ENCODE data around the gene BAG3.

The BAG3 gene

DNA sequence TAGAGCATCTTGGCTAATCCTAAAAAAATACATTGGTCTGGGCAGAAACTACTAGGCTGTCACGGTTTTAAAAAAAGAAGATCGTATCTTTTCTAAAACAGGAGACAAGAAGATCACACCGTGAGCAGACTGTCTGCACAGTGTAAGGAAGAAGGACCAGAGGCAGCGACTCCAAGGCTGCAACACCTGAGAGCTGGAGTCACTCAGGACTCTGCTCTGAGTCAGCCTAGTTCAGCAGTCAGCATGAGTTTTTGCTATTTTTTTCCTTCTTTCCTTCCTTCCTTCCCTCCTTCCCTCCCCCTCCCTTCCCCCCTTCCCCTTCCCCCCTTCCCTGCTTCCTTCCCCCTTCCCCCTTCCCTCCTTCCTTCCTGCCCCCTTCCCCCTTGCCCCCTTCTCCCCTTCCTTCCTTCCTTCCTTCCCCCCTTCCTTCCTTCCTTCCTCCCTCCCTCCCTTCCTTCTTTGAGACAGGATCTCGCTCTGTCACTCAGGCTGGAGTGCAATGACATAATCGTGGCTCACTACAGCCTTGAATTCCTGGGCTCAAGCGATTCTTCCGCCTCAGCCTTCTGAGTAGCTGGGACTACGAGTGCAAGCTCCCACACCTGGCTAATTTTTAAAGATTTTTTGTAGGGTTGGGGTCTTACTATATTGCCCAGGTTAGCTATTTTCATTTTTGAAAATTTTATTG is 24.4 kb downstream of the BAG3 start:
- CTCF ChIA-PET: interaction anchor here (1.0 to 2.4 kb wide), 3 partner anchors 9 to 21 kb away, joined by 4 to 10 read pairs (median 5); no protein-coding TSS in a partner anchor

DNA sequence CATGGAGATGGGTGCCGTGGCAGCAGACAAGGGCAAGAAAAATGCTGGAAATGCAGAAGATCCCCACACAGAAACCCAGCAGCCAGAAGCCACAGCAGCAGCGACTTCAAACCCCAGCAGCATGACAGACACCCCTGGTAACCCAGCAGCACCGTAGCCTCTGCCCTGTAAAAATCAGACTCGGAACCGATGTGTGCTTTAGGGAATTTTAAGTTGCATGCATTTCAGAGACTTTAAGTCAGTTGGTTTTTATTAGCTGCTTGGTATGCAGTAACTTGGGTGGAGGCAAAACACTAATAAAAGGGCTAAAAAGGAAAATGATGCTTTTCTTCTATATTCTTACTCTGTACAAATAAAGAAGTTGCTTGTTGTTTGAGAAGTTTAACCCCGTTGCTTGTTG is 25.9 kb downstream of the BAG3 start:
- no peak for TF ChIP-seq ZNF561 (tag by site-specific recombination; IDR thresholded peaks at IDR 0.05; ENCODE audit: borderline replicate concordance)
- TF ChIP-seq ZNF830 (tag by site-specific recombination; IDR thresholded peaks at IDR 0.05; ENCODE audit: low read depth): no peak
- no peak for TF ChIP-seq ZNF214 (tag by site-specific recombination; IDR thresholded peaks at IDR 0.05; ENCODE audit: borderline replicate concordance)
- TF ChIP-seq ZNF623 (tag by site-specific recombination; IDR thresholded peaks at IDR 0.05): no peak
- TF ChIP-seq, protein P1, sequence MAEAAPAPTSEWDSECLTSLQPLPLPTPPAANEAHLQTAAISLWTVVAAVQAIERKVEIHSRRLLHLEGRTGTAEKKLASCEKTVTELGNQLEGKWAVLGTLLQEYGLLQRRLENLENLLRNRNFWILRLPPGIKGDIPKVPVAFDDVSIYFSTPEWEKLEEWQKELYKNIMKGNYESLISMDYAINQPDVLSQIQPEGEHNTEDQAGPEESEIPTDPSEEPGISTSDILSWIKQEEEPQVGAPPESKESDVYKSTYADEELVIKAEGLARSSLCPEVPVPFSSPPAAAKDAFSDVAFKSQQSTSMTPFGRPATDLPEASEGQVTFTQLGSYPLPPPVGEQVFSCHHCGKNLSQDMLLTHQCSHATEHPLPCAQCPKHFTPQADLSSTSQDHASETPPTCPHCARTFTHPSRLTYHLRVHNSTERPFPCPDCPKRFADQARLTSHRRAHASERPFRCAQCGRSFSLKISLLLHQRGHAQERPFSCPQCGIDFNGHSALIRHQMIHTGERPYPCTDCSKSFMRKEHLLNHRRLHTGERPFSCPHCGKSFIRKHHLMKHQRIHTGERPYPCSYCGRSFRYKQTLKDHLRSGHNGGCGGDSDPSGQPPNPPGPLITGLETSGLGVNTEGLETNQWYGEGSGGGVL (tag by site-specific recombination; IDR thresholded peaks at IDR 0.05): no peak
- TF ChIP-seq ZNF184 (tag by site-specific recombination; IDR thresholded peaks at IDR 0.05): no peak
- TF ChIP-seq, protein P2, sequence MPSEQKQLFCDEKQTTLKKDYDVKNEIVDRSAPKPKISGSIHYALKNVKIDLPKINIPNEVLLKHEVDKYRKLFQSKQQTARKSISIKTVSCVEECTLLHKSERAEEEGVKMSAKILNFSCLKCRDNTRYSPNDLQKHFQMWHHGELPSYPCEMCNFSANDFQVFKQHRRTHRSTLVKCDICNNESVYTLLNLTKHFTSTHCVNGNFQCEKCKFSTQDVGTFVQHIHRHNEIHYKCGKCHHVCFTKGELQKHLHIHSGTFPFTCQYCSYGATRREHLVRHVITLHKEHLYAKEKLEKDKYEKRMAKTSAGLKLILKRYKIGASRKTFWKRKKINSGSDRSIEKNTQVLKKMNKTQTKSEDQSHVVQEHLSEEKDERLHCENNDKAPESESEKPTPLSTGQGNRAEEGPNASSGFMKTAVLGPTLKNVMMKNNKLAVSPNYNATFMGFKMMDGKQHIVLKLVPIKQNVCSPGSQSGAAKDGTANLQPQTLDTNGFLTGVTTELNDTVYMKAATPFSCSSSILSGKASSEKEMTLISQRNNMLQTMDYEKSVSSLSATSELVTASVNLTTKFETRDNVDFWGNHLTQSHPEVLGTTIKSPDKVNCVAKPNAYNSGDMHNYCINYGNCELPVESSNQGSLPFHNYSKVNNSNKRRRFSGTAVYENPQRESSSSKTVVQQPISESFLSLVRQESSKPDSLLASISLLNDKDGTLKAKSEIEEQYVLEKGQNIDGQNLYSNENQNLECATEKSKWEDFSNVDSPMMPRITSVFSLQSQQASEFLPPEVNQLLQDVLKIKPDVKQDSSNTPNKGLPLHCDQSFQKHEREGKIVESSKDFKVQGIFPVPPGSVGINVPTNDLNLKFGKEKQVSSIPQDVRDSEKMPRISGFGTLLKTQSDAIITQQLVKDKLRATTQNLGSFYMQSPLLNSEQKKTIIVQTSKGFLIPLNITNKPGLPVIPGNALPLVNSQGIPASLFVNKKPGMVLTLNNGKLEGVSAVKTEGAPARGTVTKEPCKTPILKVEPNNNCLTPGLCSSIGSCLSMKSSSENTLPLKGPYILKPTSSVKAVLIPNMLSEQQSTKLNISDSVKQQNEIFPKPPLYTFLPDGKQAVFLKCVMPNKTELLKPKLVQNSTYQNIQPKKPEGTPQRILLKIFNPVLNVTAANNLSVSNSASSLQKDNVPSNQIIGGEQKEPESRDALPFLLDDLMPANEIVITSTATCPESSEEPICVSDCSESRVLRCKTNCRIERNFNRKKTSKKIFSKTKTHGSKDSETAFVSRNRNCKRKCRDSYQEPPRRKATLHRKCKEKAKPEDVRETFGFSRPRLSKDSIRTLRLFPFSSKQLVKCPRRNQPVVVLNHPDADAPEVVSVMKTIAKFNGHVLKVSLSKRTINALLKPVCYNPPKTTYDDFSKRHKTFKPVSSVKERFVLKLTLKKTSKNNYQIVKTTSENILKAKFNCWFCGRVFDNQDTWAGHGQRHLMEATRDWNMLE (tag by site-specific recombination; conservative IDR thresholded peaks at IDR 0.05; ENCODE audit: low read depth): no peak
- TF ChIP-seq ZNF146 (tag by site-specific recombination; IDR thresholded peaks at IDR 0.05): no peak
- POLR2A ChIA-PET: no interaction called here
- Histone ChIP-seq H3K36me3 (ENCODE audit: control insufficient read depth in 2 of 2, insufficient read depth in 1 of 2, low read length in 2 of 2) (peaks cover 15 to 55% of the 10 kb centered on the region in 2 experiments), H3K4me3 (ENCODE audit: low read depth, low read length) (no peak overlapping the region), H3K4me1 (ENCODE audit: control insufficient read depth, insufficient read depth, low read length) (no peaks in the 10 kb centered on the region), H3K9me3 (ENCODE audit: control insufficient read depth, insufficient read depth, low read depth, low read length) (no peaks in the 10 kb centered on the region), H3K27ac (ENCODE audit: extremely low read depth, low read depth, low read length) (no peak overlapping the region)
- CTCF ChIA-PET: interaction anchor here (0.7 kb wide), 1 partner anchor 516 kb away, joined by 3 read pairs; no protein-coding TSS in a partner anchor

More for the DNA sequence above, 24.4 kb downstream of the BAG3 start:
- no peak overlapping the region for H3K4me3 ChIP-seq (ENCODE audit: low read depth, low read length)
- TF ChIP-seq PRDM1 (tag by site-specific recombination; IDR thresholded peaks at IDR 0.05): no peak
- 0 out of 2 replicates have a peak, but pooled peaks have one; percentile 43 for TF ChIP-seq ZNF121 (tag by site-specific recombination; IDR thresholded peaks at IDR 0.05)
- peaks cover 20 to 70% of the 10 kb centered on the region in 2 experiments for H3K36me3 ChIP-seq (ENCODE audit: control insufficient read depth in 2 of 2, insufficient read depth in 1 of 2, low read length in 2 of 2)
- no peaks in the 10 kb centered on the region for H3K4me1 ChIP-seq (ENCODE audit: control insufficient read depth, insufficient read depth, low read length)
- H3K9me3 ChIP-seq (ENCODE audit: control insufficient read depth, insufficient read depth, low read depth, low read length): no peaks in the 10 kb centered on the region
- H3K27ac ChIP-seq (ENCODE audit: extremely low read depth, low read depth, low read length): no peak overlapping the region
- POLR2A ChIA-PET: no interaction called here

DNA sequence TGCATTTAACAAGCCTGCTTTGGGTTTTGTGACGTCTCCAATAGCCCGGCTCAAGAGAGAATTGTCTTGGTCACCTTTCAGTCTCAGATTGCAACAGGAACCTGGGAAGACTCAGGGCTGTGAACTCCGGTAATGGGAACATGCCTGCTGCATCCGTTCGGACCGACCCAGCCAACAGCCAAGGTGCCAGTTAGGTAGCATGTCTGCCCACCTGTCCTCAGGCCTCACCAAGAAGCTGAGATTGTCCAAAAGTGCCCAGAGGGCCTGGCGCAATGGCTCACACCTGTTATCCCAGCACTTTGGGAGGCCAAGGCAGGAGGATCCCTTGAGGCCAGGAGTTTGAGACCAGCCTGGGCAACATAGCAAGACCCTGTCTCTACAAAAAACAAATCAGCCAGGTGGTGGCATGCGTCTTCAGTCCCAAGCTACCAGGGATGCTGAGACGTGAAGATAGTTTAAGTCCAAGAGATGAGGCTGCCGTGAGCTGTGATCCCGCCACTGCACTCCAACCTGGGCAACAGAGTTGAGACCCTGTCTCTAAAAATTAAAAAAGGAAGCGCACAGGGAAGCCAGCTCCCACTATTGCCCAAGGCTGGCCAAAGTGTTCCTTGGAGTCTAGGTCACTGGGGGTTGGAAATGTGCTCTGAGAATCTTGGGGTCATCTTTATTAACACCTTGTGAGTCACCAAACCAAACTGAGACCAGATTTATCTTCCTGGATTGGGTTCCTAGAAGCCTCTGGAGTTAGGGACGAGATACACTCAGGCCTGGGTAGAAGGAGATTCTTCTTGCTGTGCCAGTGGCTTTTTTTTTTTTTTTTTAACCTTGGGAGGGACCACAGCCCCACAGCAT is 26.9 kb downstream of the BAG3 start:
- CTCF ChIA-PET: interaction anchor here (0.6 kb wide), 1 partner anchor 188 kb away, joined by 3 read pairs; no protein-coding TSS in a partner anchor
- H3K4me1 ChIP-seq (ENCODE audit: control insufficient read depth, insufficient read depth, low read length): no peaks in the 10 kb centered on the region
- H3K27ac ChIP-seq (ENCODE audit: extremely low read depth, low read depth, low read length): no peak overlapping the region
- TF ChIP-seq ZBTB20 (tag by site-specific recombination; IDR thresholded peaks at IDR 0.05): no peak
- no peak for TF ChIP-seq ZNF354C (tag by site-specific recombination; IDR thresholded peaks at IDR 0.05; ENCODE audit: borderline replicate concordance, low read depth)
- no peak for TF ChIP-seq ZNF239 (tag by site-specific recombination; IDR thresholded peaks at IDR 0.05)
- TF ChIP-seq YY1 (tag by site-specific recombination; IDR thresholded peaks at IDR 0.05): no peak
- peak; percentile 95 for TF ChIP-seq ZNF121 (tag by site-specific recombination; IDR thresholded peaks at IDR 0.05)
- TF ChIP-seq, protein P3, sequence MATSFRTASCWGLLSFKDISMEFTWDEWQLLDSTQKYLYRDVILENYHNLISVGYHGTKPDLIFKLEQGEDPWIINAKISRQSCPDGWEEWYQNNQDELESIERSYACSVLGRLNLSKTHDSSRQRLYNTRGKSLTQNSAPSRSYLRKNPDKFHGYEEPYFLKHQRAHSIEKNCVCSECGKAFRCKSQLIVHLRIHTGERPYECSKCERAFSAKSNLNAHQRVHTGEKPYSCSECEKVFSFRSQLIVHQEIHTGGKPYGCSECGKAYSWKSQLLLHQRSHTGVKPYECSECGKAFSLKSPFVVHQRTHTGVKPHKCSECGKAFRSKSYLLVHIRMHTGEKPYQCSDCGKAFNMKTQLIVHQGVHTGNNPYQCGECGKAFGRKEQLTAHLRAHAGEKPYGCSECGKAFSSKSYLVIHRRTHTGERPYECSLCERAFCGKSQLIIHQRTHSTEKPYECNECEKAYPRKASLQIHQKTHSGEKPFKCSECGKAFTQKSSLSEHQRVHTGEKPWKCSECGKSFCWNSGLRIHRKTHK (tag by site-specific recombination; IDR thresholded peaks at IDR 0.05): no peak
- POLR2A ChIA-PET: no interaction called here
- H3K9me3 ChIP-seq (ENCODE audit: control insufficient read depth, insufficient read depth, low read depth, low read length): no peaks in the 10 kb centered on the region
- no peak overlapping the region for H3K4me3 ChIP-seq (ENCODE audit: low read depth, low read length)
- peaks cover 15 to 45% of the 10 kb centered on the region in 2 experiments for H3K36me3 ChIP-seq (ENCODE audit: control insufficient read depth in 2 of 2, insufficient read depth in 1 of 2, low read length in 2 of 2)

All from HEK293 (cell line).